Heart left ventricle (tissue), 16 donors: ENCODE data around the gene ATP6V0C. TPM values are rescaled to one million over a fixed set of nuclear protein-coding genes. Genes with fewer than 3 reads are reported as not detected.

ENCODE experiments used
- ATAC-seq, 4 donors: fragments of 200-7000 bp; cut with Tn5 transposase; one replicate each; pipeline ENCODE4 v1.9.1; 2020 to 2022; ENCODE audit warnings: moderate library complexity in 4 of 4, mild to moderate bottlenecking in 3 of 4, moderate number of reproducible peaks in 1 of 4
- DNase-seq, 5 donors: peaks; one replicate each; pipeline ENCODE4 v3.0.0-alpha.2; 2020
- H3K27ac ChIP-seq, 12 donors: fragments of 200-600 bp; sonication (generic) in 4 of 12; one replicate each; pipeline versions ENCODE4 v1.5.0 to v1.8.0; 2016 to 2022; ENCODE audit warnings: mild to moderate bottlenecking in 2 of 12
- H3K27me3 ChIP-seq, 9 donors: fragments of 200-600 bp; sonication (generic) in 2 of 9; one replicate each; pipeline versions ENCODE4 v1.5.1 to v1.8.0; 2016 to 2022; ENCODE audit warnings: mild to moderate bottlenecking in 3 of 9
- H3K36me3 ChIP-seq, 9 donors: fragments of 200-600 bp; sonication (generic) in 2 of 9; one replicate each; pipeline versions ENCODE4 v1.5.0 to v1.8.0; 2018 to 2022; ENCODE audit warnings: mild to moderate bottlenecking in 2 of 9
- H3K4me1 ChIP-seq, 12 donors: fragments of 200-600 bp; sonication (generic) in 4 of 12; one replicate each; pipeline versions ENCODE4 v1.5.0 to v1.8.0; 2016 to 2022; ENCODE audit warnings: mild to moderate bottlenecking in 3 of 12
- H3K4me3 ChIP-seq, 12 donors: fragments of 200-600 bp; sonication (generic) in 4 of 12; one replicate each; pipeline versions ENCODE4 v1.5.0 to v1.8.0; 2017 to 2022; ENCODE audit warnings: mild to moderate bottlenecking in 9 of 12, moderate library complexity in 4 of 12
- H3K9me3 ChIP-seq, 12 donors: fragments of 200-600 bp; sonication (generic) in 4 of 12; one replicate each; pipeline versions ENCODE4 v1.5.0 to v1.8.0; 2016 to 2022; ENCODE audit warnings: mild to moderate bottlenecking in 1 of 12
- CTCF ChIP-seq, 12 donors: fragments of 200-600 bp; sonication (generic) in 4 of 12; IDR thresholded peaks; one replicate each; pipeline versions ENCODE4 v1.5.0 to v1.8.0; 2018 to 2022; ENCODE audit warnings: antibody characterized with exemption in 12 of 12, mild to moderate bottlenecking in 5 of 12
- POLR2A ChIP-seq, 2 donors: fragments of 450-650 bp; IDR thresholded peaks; one replicate each; pipeline ENCODE4 v1.6.1; 2017; ENCODE audit warnings: antibody characterized with exemption in 2 of 2, mild to moderate bottlenecking in 2 of 2, moderate library complexity in 2 of 2
- WGBS, 4 donors: extraction: QIAGEN DNeasy Blood & Tissue Kit in 2 of 4; methylation state at CpG; one replicate each; pipeline versions ENCODE4 v1.1.5 to v1.1.7; 2013 to 2018; 5-methylcytosine and 5-hydroxymethylcytosine counted together
- intact Hi-C, 10 donors: fragments of 100-400 bp; cut with DNase I; formaldehyde crosslinking; loops; one replicate each; pipeline versions ENCODE4 v1.11.1 to v1.14.2; 2022
- polyA plus RNA-seq, 2 donors: library from polyadenylated mRNA; stranded (reverse); fragments of 200-250 nt; gene quantifications; one replicate each; pipeline ENCODE4 v1.2.3, GENCODE V29; 2013
- total RNA-seq, 9 donors: library from RNA; depleted of rRNA in 2 of 9; stranded (reverse); fragments of >200 nt in 2 of 9; fragmentation: NEBNext Ultra II Directional in 3 of 9; extraction: Animal tissue kit (Norgen Biotek cat#: 25700) in 3 of 9; gene quantifications; one replicate each; pipeline versions ENCODE4 v1.1.0 to v1.2.4, GENCODE V29; 2016 to 2023
- donor health status: ischemic (EF 13 %, LVEDD 7.1; RV severe dilation, severe dysfunction).
- donor health status: healthy with polysubstance abuse.
- donor health status: DM: no; HTN: yes; CAD: no.
- donor health status: DM: no; HTN: no; CAD: no.
- donor health status: ischemic (EF 25% LVEDD 6.9; RV normal size, moderate dysfunction).
- donor health status: ischemic (EF 25% LVEDD 5.7; RV mildly dilated, moderate dysfunction).
- donor health status: healthy.
- donor health status: DM: yes; HTN: yes; CAD: no.
- donor health status: ischemic (EF 35%, LVEDD 5.7; RV mildly dilated, moderate dysfunction).
- donor health status: nonischemic (EF 11% LVEDD 7.7; RV severe dilation, severe dysfunction).
- donor health status: DM: yes; HTN: yes; CAD: no.
- donor health status: PGD.
- donor health status: ischemic (EF 29% LVEDD 5.4; RV normal size, mild dysfunction).
- donor health status: nonischemic (EF 23%, LVEDD 6.1; RV moderate dilation, normal function).

Gene ATP6V0C
- total and polyA plus RNA-seq, 11 donors: 61.6 to 232 (median 132) TPM

- intact Hi-C loops: no loop called here
- H3K4me3 ChIP-seq: peak within 1 kb of the TSS in 10 of 12 donors; percentile 5 to 48 (median 30)
- ATAC-seq (no peak), DNase-seq (peak in 2 of 5 donors; percentile 43 to 65)
- no peaks in the 10 kb centered on the region for H3K36me3 ChIP-seq
- WGBS, 4 donors: 1 to 2% (median 2%) methylated on average over 9 to 59 of the region's 59 CpGs
- H3K9me3 ChIP-seq: no peaks in the 10 kb centered on the region
- peaks cover 12 to 72% (median 41%) of the 10 kb centered on the region in 12 donors for H3K4me1 ChIP-seq
- H3K27ac ChIP-seq: no peak within 1 kb of the TSS
- TF ChIP-seq POLR2A (IDR thresholded peaks at IDR 0.05): no peak
- no peak for TF ChIP-seq CTCF (IDR thresholded peaks at IDR 0.05)
- peaks cover 11 to 65% (median 33%) of the 10 kb centered on the region in 9 donors for H3K27me3 ChIP-seq
These were observed 42.6 kb upstream of the ATP6V0C start, which contains the start of gene NTN3 for GRCh38 chr16:2471016-2471652. Gene NTN3, plus strand, starts transcription at chr16:2471297. Its CDS starts 405 bp downstream, at chr16:2471702.

GRCh38 chr16:2471653-2472487 lies 41.9 kb upstream of the ATP6V0C start:
- intact Hi-C loops: no loop called here
- no peak for TF ChIP-seq CTCF (IDR thresholded peaks at IDR 0.05)
- no peak for TF ChIP-seq POLR2A (IDR thresholded peaks at IDR 0.05)
- DNase-seq (peak in 1 of 5 donors; percentile 63), ATAC-seq (no peak)
- Histone ChIP-seq H3K4me1 (peaks cover 12 to 72% (median 41%) of the 10 kb centered on the region in 12 donors), H3K9me3 (no peaks in the 10 kb centered on the region), H3K27ac (no peak overlapping the region), H3K36me3 (no peaks in the 10 kb centered on the region), H3K27me3 (peaks cover 11 to 65% (median 33%) of the 10 kb centered on the region in 9 donors), H3K4me3 (peak overlapping the region in 10 of 12 donors; percentile 5 to 48 (median 30))
- WGBS, 4 donors: 33 to 55% (median 41%) methylated on average over 2 to 61 of the region's 61 CpGs

GRCh38 chr16:2472488-2472864 lies 41.3 kb upstream of the ATP6V0C start:
- no peak for ATAC-seq
- TF ChIP-seq CTCF (IDR thresholded peaks at IDR 0.05) (no peak), POLR2A (IDR thresholded peaks at IDR 0.05) (no peak)
- Histone ChIP-seq H3K27me3 (peaks cover 11 to 59% (median 33%) of the 10 kb centered on the region in 9 donors), H3K9me3 (no peaks in the 10 kb centered on the region), H3K4me3 (no peak overlapping the region), H3K4me1 (peaks cover 12 to 68% (median 41%) of the 10 kb centered on the region in 12 donors), H3K36me3 (no peaks in the 10 kb centered on the region), H3K27ac (no peak overlapping the region)
- intact Hi-C loops: no loop called here
- peak in 1 of 5 donors; percentile 69 for DNase-seq
- 95 to 100% (median 96%) methylated on average over 5 to 27 of the region's 27 CpGs for WGBS, 4 donors

GRCh38 chr16:2472885-2473445 lies 40.8 kb upstream of the ATP6V0C start:
- Histone ChIP-seq H3K36me3 (no peaks in the 10 kb centered on the region), H3K4me3 (peak overlapping the region in 1 of 12 donors; percentile 82), H3K4me1 (peaks cover 10 to 63% (median 40%) of the 10 kb centered on the region in 12 donors), H3K27me3 (peaks cover 11 to 54% (median 29%) of the 10 kb centered on the region in 9 donors), H3K9me3 (no peaks in the 10 kb centered on the region), H3K27ac (no peak overlapping the region)
- intact Hi-C loops: no loop called here
- 86 to 93% (median 90%) methylated on average over 14 of the region's 14 CpGs for WGBS, 4 donors
- peak in 1 of 5 donors; percentile 51 for DNase-seq
- no peak for ATAC-seq
- TF ChIP-seq CTCF (IDR thresholded peaks at IDR 0.05) (no peak), POLR2A (IDR thresholded peaks at IDR 0.05) (no peak)
